Dedifferentiated amniotic fluid mesenchymal stem cell (primary cell): Measurements from ENCODE around the gene MEGF10.
A peak's percentile ranks its signal among the peaks of the same experiment; 100 is the strongest.

ENCODE experiments used
- DNase-seq: peaks from one replicate; pipeline ENCODE4 v3.0.0-alpha.2; 2016; ENCODE audit errors: extremely low spot score

The MEGF10 gene

GRCh38 chr5:127367946-127368465, 77.4 kb downstream of the MEGF10 start:
- DNase-seq: no peak

GRCh38 chr5:127369796-127370195, 79.2 kb downstream of the MEGF10 start:
- no peak for DNase-seq

GRCh38 chr5:127370631-127371030, 80.0 kb downstream of the MEGF10 start:
- DNase-seq: no peak

- DNase-seq: no peak
These were observed 83.4 kb downstream of the MEGF10 start for GRCh38 chr5:127373858-127374491.

- DNase-seq: no peak
These were observed 84.5 kb downstream of the MEGF10 start for GRCh38 chr5:127375124-127375523.

- no peak for DNase-seq
These were observed 85.0 kb downstream of the MEGF10 start for GRCh38 chr5:127375544-127376091.

- no peak for DNase-seq
These were observed 87.1 kb downstream of the MEGF10 start for GRCh38 chr5:127377651-127378050.

GRCh38 chr5:127385936-127386335, 95.3 kb downstream of the MEGF10 start:
- DNase-seq: no peak

GRCh38 chr5:127386557-127386956, 96.0 kb downstream of the MEGF10 start:
- peak; percentile 66 for DNase-seq

- no peak for DNase-seq
These were observed 99.0 kb downstream of the MEGF10 start for GRCh38 chr5:127389601-127390000.

GRCh38 chr5:127392762-127393161, 102.2 kb downstream of the MEGF10 start:
- DNase-seq: no peak

- no peak for DNase-seq
These were observed 106.0 kb downstream of the MEGF10 start for GRCh38 chr5:127396490-127397155.

GRCh38 chr5:127398508-127398907, 107.9 kb downstream of the MEGF10 start:
- no peak for DNase-seq

GRCh38 chr5:127399068-127399467, 108.5 kb downstream of the MEGF10 start:
- DNase-seq: no peak

- no peak for DNase-seq
These were observed 109.9 kb downstream of the MEGF10 start for GRCh38 chr5:127400539-127400938.

GRCh38 chr5:127400946-127401670, 110.5 kb downstream of the MEGF10 start:
- DNase-seq: no peak

GRCh38 chr5:127402361-127402760, 111.8 kb downstream of the MEGF10 start:
- no peak for DNase-seq

- DNase-seq: no peak
These were observed 113.6 kb downstream of the MEGF10 start for GRCh38 chr5:127404190-127404589.

GRCh38 chr5:127406326-127407121, 115.9 kb downstream of the MEGF10 start:
- DNase-seq: no peak

- DNase-seq: no peak
These were observed 118.8 kb downstream of the MEGF10 start for GRCh38 chr5:127409246-127409917.
